A673 (cell line): Measurements from ENCODE around the gene FBLN1. TPM values are rescaled to one million over a fixed set of nuclear protein-coding genes. Genes with fewer than 3 reads are reported as not detected.

Experiments used
- BruUV-seq: library from RNA; stranded (reverse); fragments of 400-500 nt; replicated peaks from 2 replicates; lab custom pipeline; 2021; lab: Mats Ljungman, UMichigan
- CTCF ChIA-PET: fragments of 300-600 bp; sonication (Branson Sonifier 250); formaldehyde crosslinking; loops from one replicate; lab custom pipeline; 2022; ENCODE audit warnings: antibody characterized with exemption; lab: Charles Lee
- POLR2A ChIA-PET: fragments of 300-600 bp; sonication (Branson Sonifier 250); formaldehyde crosslinking; loops from one replicate; lab custom pipeline; 2022; ENCODE audit warnings: antibody characterized with exemption; ENCODE audit not compliant: low non-redundant PET; lab: Charles Lee
- DNase-seq: peaks from one replicate; pipeline ENCODE4 v3.0.0-alpha.2; 2015; ENCODE audit warnings: low spot score
- H3K27ac ChIP-seq: fragments of 200-600 bp; sonication (generic); 2 replicates; pipeline ENCODE4 v1.5.1; 2016; ENCODE audit warnings: mixed run types, low read depth, mild to moderate bottlenecking, mixed read lengths, antibody characterized with exemption, low read length; ENCODE audit not compliant: poor library complexity, severe bottlenecking
- H3K27me3 ChIP-seq: fragments of 200-600 bp; sonication (generic); replicated peaks from 2 replicates; pipeline ENCODE4 v1.6.1; 2017; ENCODE audit warnings: mixed run types, low read depth, mild to moderate bottlenecking, mixed read lengths, antibody characterized with exemption, low read length; ENCODE audit not compliant: insufficient read depth, poor library complexity
- H3K36me3 ChIP-seq: fragments of 200-600 bp; sonication (generic); 2 replicates; pipeline ENCODE4 v1.6.1; 2016; ENCODE audit warnings: mixed run types, mild to moderate bottlenecking, mixed read lengths, antibody characterized with exemption, low read length; ENCODE audit not compliant: insufficient read depth, poor library complexity, severe bottlenecking
- H3K4me1 ChIP-seq: fragments of 200-600 bp; sonication (generic); 2 replicates; pipeline ENCODE4 v1.6.1; 2017; ENCODE audit warnings: mixed run types, mild to moderate bottlenecking, mixed read lengths, antibody characterized with exemption, low read length; ENCODE audit not compliant: insufficient read depth, poor library complexity, severe bottlenecking
- H3K4me3 ChIP-seq: fragments of 200-600 bp; sonication (generic); 2 replicates; pipeline ENCODE4 v1.5.1; 2016; ENCODE audit warnings: low read depth, mixed run types, mild to moderate bottlenecking, mixed read lengths, low read length; ENCODE audit not compliant: poor library complexity, severe bottlenecking
- H3K9me3 ChIP-seq: fragments of 200-600 bp; sonication (generic); 2 replicates; pipeline ENCODE4 v1.6.1; 2016; ENCODE audit warnings: mixed run types, low read depth, mild to moderate bottlenecking, mixed read lengths, antibody characterized with exemption, low read length; ENCODE audit not compliant: poor library complexity, severe bottlenecking
- CTCF ChIP-seq: fragments of 300-800, 200-600 bp; sonication (generic); conservative IDR thresholded peaks from 2 replicates; pipeline ENCODE4 v1.5.1; 2017; ENCODE audit warnings: low read depth, mild to moderate bottlenecking, antibody characterized with exemption, low read length, moderate library complexity, mixed read lengths
- EZH2 ChIP-seq: fragments of 200-600 bp; sonication (generic); IDR thresholded peaks from 2 replicates; pipeline ENCODE4 v1.6.1; 2017; ENCODE audit warnings: borderline replicate concordance, low read depth, mild to moderate bottlenecking, mixed read lengths, antibody characterized with exemption, low read length; ENCODE audit not compliant: poor library complexity, severe bottlenecking
- intact Hi-C: fragments of 100-400 bp; cut with micrococcal nuclease; formaldehyde crosslinking; loops from one replicate; pipeline ENCODE4 v1.10.0; 2022; ENCODE audit not compliant: unreplicated experiment
- total RNA-seq: library from RNA; stranded (reverse); gene quantifications from 2 replicates; pipeline ENCODE4 v1.2.3, GENCODE V29; 2021

FBLN1 gene
- total RNA-seq, 1 experiment from 2014 or later = 96.4 TPM

- ChIA-PET CTCF (no interaction called here), POLR2A (no interaction called here)
- intact Hi-C loops = no loop called here
- no TSS peak for BruUV-seq
- DNase-seq = no peak
- no peaks in the 10 kb centered on the region for H3K4me1 ChIP-seq
- H3K4me3 ChIP-seq = no peak overlapping the region
- TF ChIP-seq EZH2 (no peak), CTCF (no peak)
- H3K27ac ChIP-seq = no peak overlapping the region
- H3K9me3 ChIP-seq = no peaks in the 10 kb centered on the region
- H3K27me3 ChIP-seq = no peaks in the 10 kb centered on the region
- H3K36me3 ChIP-seq = peaks cover 16% of the 10 kb centered on the region
These were observed 47.2 kb downstream of the FBLN1 start for GRCh38 chr22:45549762-45550378.

GRCh38 chr22:45550416-45550815 lies 47.7 kb downstream of the FBLN1 start:
- intact Hi-C loops = no loop called here
- ChIA-PET CTCF (no interaction called here), POLR2A (no interaction called here)
- Histone ChIP-seq H3K36me3 (peaks cover 16% of the 10 kb centered on the region), H3K9me3 (no peaks in the 10 kb centered on the region), H3K27me3 (no peaks in the 10 kb centered on the region), H3K27ac (no peak overlapping the region), H3K4me1 (no peaks in the 10 kb centered on the region), H3K4me3 (no peak overlapping the region)
- BruUV-seq = no TSS peak
- DNase-seq = no peak
- TF ChIP-seq EZH2 (no peak), CTCF (no peak)

- BruUV-seq = no TSS peak
- intact Hi-C loops = no loop called here
- DNase-seq = no peak
- CTCF ChIA-PET = interaction anchor here (3.8 kb wide), 1 partner anchor 109 kb away, joined by 20 read pairs; no protein-coding TSS in a partner anchor
- no peaks in the 10 kb centered on the region for H3K27me3 ChIP-seq
- POLR2A ChIA-PET = no interaction called here
- TF ChIP-seq EZH2 (no peak), CTCF (no peak)
- no peak overlapping the region for H3K4me3 ChIP-seq
- H3K36me3 ChIP-seq = peaks cover 16% of the 10 kb centered on the region
- no peaks in the 10 kb centered on the region for H3K4me1 ChIP-seq
- no peaks in the 10 kb centered on the region for H3K9me3 ChIP-seq
- H3K27ac ChIP-seq = no peak overlapping the region
These were observed 48.2 kb downstream of the FBLN1 start for GRCh38 chr22:45550891-45551290.
